ENCODE data around the gene FCGR3B. TPM values are rescaled to one million over a fixed set of nuclear protein-coding genes. Genes with fewer than 3 reads are reported as not detected.

FCGR3B gene
- total RNA-seq (2022; extraction: Qiagen RNA extraction; ENCODE audit: low read depth): not detected in 5 replicates

DNA sequence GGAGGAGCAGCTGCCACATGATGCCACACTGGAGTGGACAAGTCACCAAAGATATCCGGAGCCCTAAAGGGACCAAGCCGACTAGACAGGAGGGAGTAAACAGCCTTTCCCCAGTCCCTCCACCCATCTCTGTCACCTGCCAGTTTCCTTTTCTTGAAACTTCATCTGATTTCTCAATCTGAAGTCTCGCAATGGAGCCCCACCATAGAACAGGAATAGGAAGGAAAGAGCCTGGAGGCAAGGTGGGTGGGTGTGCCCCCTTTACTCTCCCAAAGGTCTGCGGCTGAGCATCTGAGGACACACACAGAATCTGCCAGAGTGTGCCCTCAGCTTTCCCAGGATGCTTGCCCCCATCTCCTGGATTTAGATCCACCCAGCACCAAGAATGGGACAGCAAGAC lies at the start of gene FCGR3B:
TSS of gene FCGR3B (minus strand) at position 101 of the 400 bp plus-strand sequence. CDS start at position 19, 82 bp downstream.

DNA sequence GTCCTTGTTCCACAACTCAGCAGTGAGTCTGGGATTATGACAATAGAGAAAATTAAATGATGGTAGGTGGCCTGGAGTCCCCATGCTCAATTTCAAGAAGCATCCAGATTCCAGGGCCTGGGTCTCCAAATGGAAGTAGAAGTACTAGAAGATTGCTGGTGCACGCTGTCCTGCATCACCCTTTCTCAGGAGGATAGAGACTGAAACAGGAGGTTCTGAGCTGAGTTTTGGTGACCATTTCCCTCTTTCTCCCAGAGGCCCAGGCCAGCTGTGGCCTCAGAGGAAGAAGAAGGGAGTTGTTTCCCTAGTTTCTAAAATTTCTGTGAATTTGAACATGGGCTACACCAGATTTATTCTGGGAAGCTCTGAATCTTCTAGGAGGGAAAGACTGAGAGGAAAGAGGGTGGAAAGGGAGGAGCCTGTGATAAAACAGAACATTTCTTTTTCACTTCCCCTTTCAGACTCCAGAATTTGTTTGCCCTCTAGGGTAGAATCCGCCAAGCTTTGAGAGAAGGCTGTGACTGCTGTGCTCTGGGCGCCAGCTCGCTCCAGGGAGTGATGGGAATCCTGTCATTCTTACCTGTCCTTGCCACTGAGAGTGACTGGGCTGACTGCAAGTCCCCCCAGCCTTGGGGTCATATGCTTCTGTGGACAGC lies 31.8 kb upstream of the FCGR3B start, which contains the start of gene FCGR2B:
TSS of gene FCGR2B (plus strand) at position 460 of the 656 bp plus-strand sequence. CDS start at position 559, 99 bp downstream.

Other genes starting within 250 kb of the FCGR3B start
- not detected in 5 replicates for gene FCGR2A, start 125.7 kb downstream of the FCGR3B start, total RNA-seq (2022; extraction: Qiagen RNA extraction; ENCODE audit: low read depth)
- gene HSPA6, start 106.6 kb downstream of the FCGR3B start, total RNA-seq (2022; extraction: Qiagen RNA extraction; ENCODE audit: low read depth): 1.5 to 7.5 TPM (median 2.0 TPM) in 5 replicates
- gene FCGR3A, start 81.4 kb downstream of the FCGR3B start, total RNA-seq (2022; extraction: Qiagen RNA extraction; ENCODE audit: low read depth): not detected in 5 replicates
- gene FCGR2B, start 32.0 kb upstream of the FCGR3B start, total RNA-seq (2022; extraction: Qiagen RNA extraction; ENCODE audit: low read depth): not detected in 5 replicates
- not detected in 5 replicates for gene FCRLA, start 76.1 kb upstream of the FCGR3B start, total RNA-seq (2022; extraction: Qiagen RNA extraction; ENCODE audit: low read depth)
- 1.4 to 1.8 TPM (median 1.6 TPM) in 5 replicates for gene FCRLB, start 90.4 kb upstream of the FCGR3B start, total RNA-seq (2022; extraction: Qiagen RNA extraction; ENCODE audit: low read depth)
- gene DUSP12, start 118.6 kb upstream of the FCGR3B start, total RNA-seq (2022; extraction: Qiagen RNA extraction; ENCODE audit: low read depth): 42.4 to 53.3 TPM (median 48.3 TPM) in 5 replicates
- 12.6 to 15.4 TPM (median 14.4 TPM) in 5 replicates for gene ATF6, start 135.1 kb upstream of the FCGR3B start, total RNA-seq (2022; extraction: Qiagen RNA extraction; ENCODE audit: low read depth)